MM.1S (cell line): ENCODE data around the gene CTSA.

ENCODE experiments used
- DNase-seq: peaks from one replicate; pipeline ENCODE4 v3.0.0-alpha.2; 2015
- H2AFZ ChIP-seq: fragments of 300-600 bp; sonication (generic); 2 replicates; pipeline ENCODE4 v1.6.0; 2016; ENCODE audit warnings: antibody characterized with exemption, low read length
- H3F3A ChIP-seq: fragments of 300-600 bp; sonication (generic); 2 replicates; pipeline ENCODE4 v1.6.1; 2016; ENCODE audit warnings: mild to moderate bottlenecking, antibody characterized with exemption, low read length, moderate library complexity, mixed read lengths; ENCODE audit not compliant: insufficient read depth
- H3K27ac ChIP-seq: fragments of 300-600 bp; sonication (generic); 2 replicates; pipeline ENCODE4 v1.5.1; 2016; ENCODE audit warnings: mild to moderate bottlenecking, low read length
- H3K27me3 ChIP-seq: fragments of 300-600 bp; sonication (generic); replicated peaks from 2 replicates; pipeline ENCODE4 v1.6.0; 2016; ENCODE audit warnings: low read length; ENCODE audit not compliant: insufficient read depth
- H3K36me3 ChIP-seq: fragments of 300-600 bp; sonication (generic); replicated peaks from 2 replicates; pipeline ENCODE4 v1.6.1; 2016; ENCODE audit warnings: mild to moderate bottlenecking, low read length, mixed read lengths; ENCODE audit not compliant: insufficient read depth
- H3K4me1 ChIP-seq: fragments of 300-600 bp; sonication (generic); 2 replicates; pipeline ENCODE4 v1.6.1; 2016; ENCODE audit warnings: low read length, mixed read lengths
- H3K4me2 ChIP-seq: fragments of 300-600 bp; sonication (generic); 2 replicates; pipeline ENCODE4 v1.6.0; 2016; ENCODE audit warnings: low read depth, low read length
- H3K4me3 ChIP-seq: fragments of 300-600 bp; sonication (generic); 2 replicates; pipeline ENCODE4 v1.5.1; 2016; ENCODE audit warnings: low read length, mixed read lengths
- H3K79me2 ChIP-seq: fragments of 300-600 bp; sonication (generic); 2 replicates; pipeline ENCODE4 v1.6.1; 2016; ENCODE audit warnings: mixed run types, low read length, mixed read lengths
- H3K9ac ChIP-seq: fragments of 300-600 bp; sonication (generic); 2 replicates; pipeline ENCODE4 v1.6.1; 2016; ENCODE audit warnings: low read length, mixed read lengths
- H3K9me2 ChIP-seq: fragments of 300-600 bp; sonication (generic); replicated peaks from 2 replicates; pipeline ENCODE4 v1.6.1; 2016; ENCODE audit warnings: mild to moderate bottlenecking, low read length, mixed read lengths; ENCODE audit not compliant: insufficient read depth
- H3K9me3 ChIP-seq: fragments of 300-600 bp; sonication (generic); replicated peaks from 2 replicates; pipeline ENCODE4 v1.6.1; 2016; ENCODE audit warnings: mild to moderate bottlenecking, low read length, mixed read lengths; ENCODE audit not compliant: insufficient read depth
- H4K20me1 ChIP-seq: fragments of 300-600 bp; sonication (generic); 2 replicates; pipeline ENCODE4 v1.6.1; 2016; ENCODE audit warnings: mild to moderate bottlenecking, low read length, moderate library complexity, mixed read lengths; ENCODE audit not compliant: insufficient read depth
- CTCF ChIP-seq: fragments of 300-600 bp; sonication (generic); IDR thresholded peaks from 2 replicates; pipeline ENCODE4 v1.5.1; 2016; ENCODE audit warnings: antibody characterized with exemption, low read length, mixed read lengths
- EZH2 ChIP-seq: fragments of 300-600 bp; sonication (generic); optimal IDR thresholded peaks from 2 replicates; pipeline ENCODE3; 2017; ENCODE audit warnings: low read depth, mild to moderate bottlenecking, antibody characterized with exemption, low read length, mixed read lengths
- EZH2phosphoT487 ChIP-seq: fragments of 300-600 bp; sonication (generic); IDR thresholded peaks from 2 replicates; pipeline ENCODE4 v1.6.1; 2018; ENCODE audit warnings: antibody characterized with exemption, low read length

CTSA gene

GRCh38 chr20:45857114-45857881 is 33.8 kb upstream of the CTSA start, which contains the start of the genes ACOT8 and ZSWIM3:
ACOT8 (minus strand) TSS chr20:45857392; CDS start chr20:45857315, 77 bp downstream.
ZSWIM3 (plus strand) TSS chr20:45857614; CDS start chr20:45857826, 212 bp downstream.
- TF ChIP-seq EZH2phosphoT487 = no peak
- TF ChIP-seq EZH2 = no peak
- no peak for TF ChIP-seq CTCF
- Histone ChIP-seq H3K36me3 (no peaks in the 10 kb centered on the region), H3K9me3 (no peaks in the 10 kb centered on the region), H3K27ac (peak within 1 kb of the TSS; percentile 47; the same call in 1 of the 2 replicates), H3F3A (no peaks in the 10 kb centered on the region), H3K9ac (peak within 1 kb of the TSS; percentile 81), H2AFZ (peak within 1 kb of the TSS; percentile 96), H3K4me1 (peaks cover 6% of the 10 kb centered on the region), H3K4me2 (peak within 1 kb of the TSS; percentile 94), H3K4me3 (peak within 1 kb of the TSS; percentile 92), H3K9me2 (no peaks in the 10 kb centered on the region), H4K20me1 (no peaks in the 10 kb centered on the region), H3K27me3 (no peaks in the 10 kb centered on the region), H3K79me2 (peaks cover 36% of the 10 kb centered on the region)
- peak; percentile 100 for DNase-seq

GRCh38 chr20:45857882-45858216 is 33.3 kb upstream of the CTSA start:
- DNase-seq = peak; percentile 43
- H3K79me2 ChIP-seq = peaks cover 36% of the 10 kb centered on the region
- peak overlapping the region; percentile 62; the same call in 1 of the 2 replicates for H3K9ac ChIP-seq

GRCh38 chr20:45859916-45860315 is 31.2 kb upstream of the CTSA start:
- H3K27me3 ChIP-seq = no peaks in the 10 kb centered on the region
- TF ChIP-seq EZH2phosphoT487 (no peak), CTCF (no peak), EZH2 (no peak)
- no peaks in the 10 kb centered on the region for H3K9me2 ChIP-seq
- no peak overlapping the region for H3K4me2 ChIP-seq
- no peaks in the 10 kb centered on the region for H3K36me3 ChIP-seq
- DNase-seq = no peak
- no peak overlapping the region for H3K27ac ChIP-seq
- no peaks in the 10 kb centered on the region for H3F3A ChIP-seq
- H3K9me3 ChIP-seq = no peaks in the 10 kb centered on the region
- no peaks in the 10 kb centered on the region for H4K20me1 ChIP-seq
- H3K4me3 ChIP-seq = no peak overlapping the region
- no peak overlapping the region for H3K9ac ChIP-seq
- H2AFZ ChIP-seq = no peak overlapping the region
- H3K79me2 ChIP-seq = peaks cover 31% of the 10 kb centered on the region
- peaks cover 6% of the 10 kb centered on the region for H3K4me1 ChIP-seq

More at GRCh38 chr20:45857882-45858216, 33.3 kb upstream of the CTSA start:
- H4K20me1 ChIP-seq = no peaks in the 10 kb centered on the region
- peak overlapping the region; percentile 89 for H3K4me2 ChIP-seq
- no peaks in the 10 kb centered on the region for H3K9me3 ChIP-seq
- H3K36me3 ChIP-seq = no peaks in the 10 kb centered on the region
- no peaks in the 10 kb centered on the region for H3K27me3 ChIP-seq
- no peaks in the 10 kb centered on the region for H3K9me2 ChIP-seq
- peak overlapping the region; percentile 92 for H3K4me3 ChIP-seq
- no peak for TF ChIP-seq EZH2
- TF ChIP-seq CTCF = no peak
- TF ChIP-seq EZH2phosphoT487 = no peak
- H3K4me1 ChIP-seq = peaks cover 6% of the 10 kb centered on the region
- no peaks in the 10 kb centered on the region for H3F3A ChIP-seq
- peak overlapping the region; percentile 96 for H2AFZ ChIP-seq
- H3K27ac ChIP-seq = peak overlapping the region; percentile 47; the same call in 1 of the 2 replicates
